Myocyte (in vitro differentiated cells): ENCODE measurements around the gene ZNHIT6. TPM values are rescaled to one million over a fixed set of nuclear protein-coding genes. Genes with fewer than 3 reads are reported as not detected.
A peak's percentile ranks its signal among the peaks of the same experiment; 100 is the strongest.
"Not testable (repeated sequence)": the region's sequence is repeated elsewhere in the genome, so short reads cannot be mapped to it uniquely, and the experiment has no call there.

Experiments used
- DNase-seq: peaks from one replicate; pipeline ENCODE4 v3.0.0-alpha.2; 2012; ENCODE audit warnings: low read depth
- polyA plus RNA-seq: library from polyadenylated mRNA; unstranded; fragments of >200 nt; gene quantifications from one replicate; pipeline ENCODE4 v1.2.1, GENCODE V29; 2012; ENCODE audit warnings: missing spikeins
- total RNA-seq: library from RNA; depleted of rRNA; stranded (reverse); fragments of >200 nt; gene quantifications from 2 replicates; pipeline ENCODE4 v1.2.3, GENCODE V29; 2014

The ZNHIT6 gene, protein sequence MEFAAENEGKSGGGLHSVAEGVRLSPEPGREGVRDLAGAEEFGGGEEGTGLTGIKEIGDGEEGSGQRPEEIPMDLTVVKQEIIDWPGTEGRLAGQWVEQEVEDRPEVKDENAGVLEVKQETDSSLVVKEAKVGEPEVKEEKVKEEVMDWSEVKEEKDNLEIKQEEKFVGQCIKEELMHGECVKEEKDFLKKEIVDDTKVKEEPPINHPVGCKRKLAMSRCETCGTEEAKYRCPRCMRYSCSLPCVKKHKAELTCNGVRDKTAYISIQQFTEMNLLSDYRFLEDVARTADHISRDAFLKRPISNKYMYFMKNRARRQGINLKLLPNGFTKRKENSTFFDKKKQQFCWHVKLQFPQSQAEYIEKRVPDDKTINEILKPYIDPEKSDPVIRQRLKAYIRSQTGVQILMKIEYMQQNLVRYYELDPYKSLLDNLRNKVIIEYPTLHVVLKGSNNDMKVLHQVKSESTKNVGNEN
- total RNA-seq: 8.4 and 10.8 TPM in 2 replicates
- 8.5 TPM for polyA plus RNA-seq

DNA sequence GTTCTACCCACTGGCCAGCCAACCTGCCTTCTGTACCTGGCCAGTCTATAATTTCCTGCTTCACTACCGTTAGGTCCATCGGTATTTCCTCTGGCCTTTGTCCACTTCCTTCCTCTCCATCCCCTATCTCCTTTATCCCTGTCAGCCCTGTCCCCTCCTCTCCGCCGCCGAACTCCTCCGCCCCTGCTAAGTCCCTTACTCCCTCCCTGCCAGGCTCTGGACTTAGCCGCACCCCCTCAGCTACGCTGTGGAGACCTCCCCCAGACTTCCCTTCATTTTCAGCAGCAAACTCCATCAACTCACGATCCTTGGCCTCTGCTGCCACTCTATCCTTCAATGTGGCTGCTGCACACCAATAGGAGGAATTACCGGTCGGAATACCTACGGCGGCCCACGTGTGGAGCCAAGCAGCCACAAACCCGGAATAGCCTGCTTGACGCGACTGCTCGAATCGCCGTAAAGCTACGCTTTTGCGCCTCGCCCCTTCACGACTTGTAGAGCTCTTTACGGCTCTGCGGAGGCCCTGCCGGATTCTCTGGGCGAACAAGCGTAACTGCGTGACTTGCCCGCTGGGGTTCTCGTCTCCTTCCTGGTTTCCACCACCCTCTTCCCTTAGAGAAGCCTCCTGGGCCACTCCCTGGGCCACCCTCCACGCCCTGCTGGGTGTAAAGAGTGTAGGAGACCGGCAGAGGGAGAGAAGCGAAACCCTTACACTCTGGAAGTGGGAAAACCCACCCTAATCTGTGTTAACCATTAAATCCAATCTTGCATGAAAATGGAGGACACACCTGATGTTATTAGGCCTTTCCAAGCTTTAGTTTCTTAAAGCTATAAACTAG lies at the start of gene ZNHIT6:
TSS of gene ZNHIT6 (minus strand) at position 444 of the 839 bp plus-strand sequence. CDS start at position 295, 149 bp downstream.
- DNase-seq: peak; percentile 97

GRCh38 chr1:85756864-85757263 lies 48.6 kb upstream of the ZNHIT6 start:
- no peak for DNase-seq

DNA sequence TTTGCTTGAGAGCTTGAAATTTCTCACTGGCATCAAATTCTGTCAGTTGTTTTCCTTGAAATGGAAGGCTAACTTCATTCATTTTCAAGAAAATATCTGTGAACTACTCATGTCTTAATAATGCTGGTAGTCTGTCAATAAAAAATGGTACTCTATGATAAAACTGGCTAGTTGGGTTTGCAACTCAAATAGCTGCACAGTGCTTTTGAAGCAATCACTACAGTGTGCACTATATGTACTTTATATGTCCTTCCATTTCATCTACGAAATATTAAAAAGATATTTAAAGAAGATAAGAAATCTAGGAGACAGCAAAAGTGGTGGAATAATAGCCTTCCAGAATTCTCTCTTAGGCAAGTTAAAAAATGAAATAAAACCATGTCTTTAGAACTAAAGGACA lies 39.9 kb upstream of the ZNHIT6 start:
- DNase-seq: no peak

DNA sequence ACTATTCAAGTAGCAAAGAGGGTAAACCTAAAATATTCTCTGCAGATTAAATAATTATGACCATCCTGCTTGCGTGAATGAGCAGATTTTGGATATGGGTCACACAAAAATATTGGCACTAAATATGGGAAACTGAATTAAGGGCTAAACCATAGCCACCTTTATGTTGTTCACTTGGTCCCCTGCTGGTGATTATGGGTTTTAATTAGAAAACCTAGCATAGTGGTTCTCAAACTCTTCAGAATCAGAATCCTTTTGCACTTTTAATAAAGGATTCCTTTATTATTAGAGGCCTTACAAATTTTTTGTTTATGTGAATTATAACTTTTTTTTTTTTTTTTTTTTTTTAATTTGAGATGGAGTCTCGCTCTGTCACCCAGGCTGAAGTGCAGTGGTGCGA lies 38.5 kb upstream of the ZNHIT6 start:
- DNase-seq: no peak

DNA sequence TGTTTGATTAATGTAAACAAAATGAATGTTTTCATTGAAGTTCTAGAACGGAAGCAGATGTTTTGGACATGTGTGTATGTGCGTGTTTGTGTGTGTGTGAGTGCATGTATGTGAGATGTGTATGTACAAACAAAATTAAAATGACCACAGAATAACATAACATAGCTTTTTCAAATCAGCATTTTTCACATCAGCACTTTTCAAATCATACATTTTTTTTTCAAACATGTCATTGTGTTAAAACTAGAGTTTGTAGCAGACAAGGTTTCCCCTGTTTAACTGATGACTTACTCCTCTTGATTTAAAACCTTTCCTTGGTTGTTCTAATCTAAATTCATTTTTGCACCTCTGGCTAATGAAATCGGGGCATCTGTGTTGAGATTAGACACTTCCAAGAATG lies 35.6 kb upstream of the ZNHIT6 start:
- no peak for DNase-seq

GRCh38 chr1:85734931-85735330 lies 26.7 kb upstream of the ZNHIT6 start:
- DNase-seq: no peak

- DNase-seq: no peak
Observed at GRCh38 chr1:85718678-85719340, 10.6 kb upstream of the ZNHIT6 start.

GRCh38 chr1:85714418-85715114 lies 6.3 kb upstream of the ZNHIT6 start:
- DNase-seq: not testable (repeated sequence)

DNA sequence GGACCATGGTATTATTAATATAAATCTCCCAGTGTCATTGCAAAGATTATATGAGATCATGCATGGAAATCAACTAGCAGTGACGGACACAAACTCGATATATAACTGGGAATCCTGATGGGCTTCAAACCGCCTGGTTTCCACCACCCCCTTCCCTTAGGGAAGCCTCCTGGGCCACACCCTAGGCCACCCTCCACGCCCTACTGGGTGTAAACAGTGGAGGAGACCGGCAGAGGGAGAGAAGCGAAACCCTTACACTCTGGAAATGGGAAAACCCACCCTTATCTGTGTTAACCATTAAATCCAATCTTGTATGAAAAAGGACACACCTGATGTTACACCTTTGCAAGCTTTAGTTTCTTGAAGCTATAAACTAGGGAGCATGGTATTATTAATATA lies 595 bp upstream of the ZNHIT6 start:
- DNase-seq: no peak

DNA sequence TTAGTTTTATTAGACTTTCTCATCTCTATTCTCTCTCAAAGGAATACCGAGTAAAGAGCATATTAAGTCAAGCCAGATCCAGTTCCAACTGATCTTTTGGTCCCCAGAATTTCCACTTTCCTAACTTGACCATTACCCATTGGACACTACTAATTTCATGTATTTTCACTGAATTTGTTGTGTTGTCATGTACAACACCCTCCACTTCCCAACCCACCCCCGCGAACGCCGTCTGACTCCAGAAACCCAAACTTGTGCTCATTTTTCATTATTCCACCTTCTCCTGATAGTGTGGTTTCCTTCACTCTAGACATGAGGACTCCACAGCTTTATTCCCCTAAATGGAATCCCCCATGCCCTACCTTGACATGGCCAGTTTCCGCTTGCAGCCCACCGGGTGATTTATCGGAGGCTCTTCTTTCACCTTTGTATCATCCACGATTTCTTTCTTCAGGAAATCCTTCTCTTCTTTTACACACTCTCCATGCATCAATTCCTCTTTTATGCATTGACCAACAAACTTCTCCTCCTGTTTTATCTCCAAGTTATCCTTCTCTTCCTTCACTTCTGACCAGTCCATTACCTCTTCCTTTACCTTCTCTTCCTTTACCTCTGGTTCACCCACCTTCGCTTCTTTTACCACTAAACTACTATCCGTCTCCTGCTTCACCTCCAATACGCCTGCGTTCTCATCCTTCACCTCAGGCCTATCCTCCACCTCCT lies 805 bp downstream of the ZNHIT6 start:
- DNase-seq: peak; percentile 3

- no peak for DNase-seq
Observed at GRCh38 chr1:85705940-85706339, 2.3 kb downstream of the ZNHIT6 start.

GRCh38 chr1:85700422-85700821 lies 7.8 kb downstream of the ZNHIT6 start:
- DNase-seq: no peak

- no peak for DNase-seq
Observed at GRCh38 chr1:85697895-85698294, 10.3 kb downstream of the ZNHIT6 start.

DNA sequence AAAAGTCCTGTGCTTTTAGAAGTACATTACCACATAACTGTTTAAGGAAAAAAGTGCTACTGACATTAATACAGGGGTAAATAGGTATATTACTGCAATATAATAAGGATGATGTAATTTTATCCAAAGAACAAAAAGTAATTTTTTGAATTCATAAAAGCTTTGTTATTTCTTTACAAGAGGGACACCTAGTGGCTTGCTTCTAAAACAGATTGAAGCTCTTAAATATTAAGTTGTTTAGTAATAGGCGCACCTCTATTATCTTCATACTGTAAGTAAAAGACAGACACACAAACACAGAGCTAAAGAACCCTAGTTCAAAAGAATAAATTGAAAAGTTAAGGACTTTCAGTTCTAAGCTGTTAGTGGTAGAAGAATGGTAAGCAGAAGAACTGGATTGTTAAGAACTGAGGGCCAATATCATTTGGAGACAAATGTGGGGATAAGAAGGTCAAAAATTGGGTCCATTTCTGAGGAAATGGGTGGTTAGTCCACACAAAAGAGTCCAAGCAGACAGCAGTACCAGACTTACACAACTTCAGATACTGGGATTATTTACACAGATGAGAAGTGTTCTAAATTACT lies 15.4 kb downstream of the ZNHIT6 start:
- DNase-seq: peak; percentile 54

DNA sequence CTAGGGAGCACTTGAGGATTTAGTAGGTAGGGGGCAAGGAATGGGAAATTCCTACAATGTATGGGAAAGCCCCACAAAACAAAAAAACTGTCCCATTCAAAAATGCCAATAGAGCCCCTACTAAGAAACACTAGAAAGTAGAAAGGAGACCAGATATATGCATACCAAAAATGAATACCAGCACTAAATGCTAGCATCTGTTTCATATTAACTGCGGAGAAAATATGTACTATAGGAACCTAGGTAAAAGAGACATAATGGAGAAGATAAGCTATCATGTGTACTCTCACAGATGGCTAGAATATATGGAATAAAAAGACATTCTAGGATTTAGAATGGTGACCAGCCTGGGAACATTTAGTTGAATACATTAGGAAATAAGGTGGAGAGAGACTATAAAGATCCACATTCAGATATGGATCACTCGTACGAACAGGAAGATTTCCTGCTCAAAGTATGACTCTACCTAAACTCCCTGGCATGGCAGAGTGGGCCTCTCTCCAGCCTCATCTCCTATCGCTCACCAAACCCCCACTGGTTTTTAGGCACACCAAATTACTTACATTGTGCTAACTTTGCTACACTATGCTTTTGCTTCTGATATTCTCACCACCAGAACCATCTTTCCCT lies 18.3 kb downstream of the ZNHIT6 start:
- DNase-seq: no peak

GRCh38 chr1:85683292-85684025 lies 24.8 kb downstream of the ZNHIT6 start:
- no peak for DNase-seq

DNA sequence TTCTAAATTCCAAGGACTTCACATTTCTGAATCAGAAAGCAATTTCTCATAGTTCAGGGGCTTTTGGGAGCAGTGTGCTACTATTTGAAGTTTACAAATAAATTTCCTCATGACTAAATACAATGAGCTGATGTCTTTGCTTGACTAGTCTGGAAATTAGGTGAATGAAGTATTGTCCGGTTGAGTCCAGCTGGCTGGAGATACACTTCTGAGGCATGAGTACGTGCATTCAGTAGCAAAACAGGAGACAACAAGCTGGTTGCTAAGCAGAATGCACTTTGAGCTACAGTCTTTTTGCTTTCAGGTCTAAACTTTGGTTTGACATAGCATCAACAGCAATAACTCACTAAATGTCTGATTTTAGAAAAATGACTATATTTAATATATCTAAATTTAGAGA lies 27.1 kb downstream of the ZNHIT6 start:
- DNase-seq: no peak

DNA sequence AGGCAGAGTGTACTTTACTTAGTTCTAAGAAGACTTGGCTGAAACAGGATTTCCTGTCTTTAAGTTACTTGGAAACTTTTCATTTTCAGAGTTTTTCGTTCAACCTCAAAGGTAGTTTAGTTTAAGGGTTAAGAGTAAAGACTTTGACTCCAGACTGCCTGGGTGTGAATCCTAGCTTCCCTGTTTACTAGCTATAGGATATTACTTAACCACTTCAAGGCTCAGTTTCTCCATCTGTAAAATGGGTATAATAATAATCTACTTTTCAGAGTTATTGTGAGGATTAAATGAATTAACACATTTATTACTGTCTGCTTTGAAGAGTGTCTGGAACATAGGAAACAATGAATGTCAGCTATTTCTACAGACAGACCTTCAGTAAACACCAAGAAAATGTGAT lies 30.0 kb downstream of the ZNHIT6 start:
- no peak for DNase-seq

- DNase-seq: no peak
Observed at GRCh38 chr1:85677656-85678055, 30.6 kb downstream of the ZNHIT6 start.
